Small intestine (tissue), 7 donors: ENCODE results near the gene MAPK13. TPM values are rescaled to one million over a fixed set of nuclear protein-coding genes. Genes with fewer than 3 reads are reported as not detected.
"Not testable (repeated sequence)": the region's sequence is repeated elsewhere in the genome, so short reads cannot be mapped to it uniquely, and the experiment has no call there.

Source experiments
- DNase-seq, 2 donors: peaks; one replicate each; pipeline versions ENCODE4 v3.0.0 to v3.0.0-alpha.2; 2013
- FAIRE-seq: peaks from 2 replicates; lab custom pipeline; 2012; peaks lifted over from hg19 to GRCh38; lab: Jason Lieb, UNC
- H3K27ac ChIP-seq, 3 donors: one replicate each; pipeline ENCODE4 v1.5.1; 2013; ENCODE audit warnings: low read length in 2 of 3, mild to moderate bottlenecking in 2 of 3, control low read depth in 1 of 3, inconsistent platforms in 1 of 3, low read depth in 1 of 3, moderate library complexity in 1 of 3
- H3K27me3 ChIP-seq, 3 donors: one replicate each; pipeline ENCODE4 v1.6.1; 2013; ENCODE audit warnings: low read length in 3 of 3, inconsistent platforms in 1 of 3; ENCODE audit not compliant: control insufficient read depth in 3 of 3, insufficient read depth in 3 of 3
- H3K36me3 ChIP-seq, 3 donors: one replicate each; pipeline ENCODE4 v1.6.1; 2013; ENCODE audit warnings: low read length in 3 of 3, inconsistent platforms in 1 of 3, low read depth in 1 of 3, mild to moderate bottlenecking in 1 of 3, moderate library complexity in 1 of 3; ENCODE audit not compliant: control insufficient read depth in 3 of 3, insufficient read depth in 2 of 3
- H3K4me1 ChIP-seq, 3 donors: one replicate each; pipeline ENCODE4 v1.6.1; 2013; ENCODE audit warnings: low read length in 2 of 3, inconsistent platforms in 1 of 3, low read depth in 1 of 3, mild to moderate bottlenecking in 1 of 3, moderate library complexity in 1 of 3; ENCODE audit not compliant: control insufficient read depth in 3 of 3, insufficient read depth in 2 of 3
- H3K4me3 ChIP-seq, 3 donors: one replicate each; pipeline ENCODE4 v1.5.1; 2013; ENCODE audit warnings: low read length in 3 of 3, control low read depth in 1 of 3, inconsistent platforms in 1 of 3, low read depth in 1 of 3, mild to moderate bottlenecking in 1 of 3, moderate library complexity in 1 of 3
- H3K9me3 ChIP-seq, 2 donors: one replicate each; pipeline ENCODE4 v1.6.1; 2013; ENCODE audit warnings: low read depth in 1 of 2, low read length in 1 of 2; ENCODE audit not compliant: control insufficient read depth in 2 of 2, insufficient read depth in 1 of 2
- WGBS, 3 donors: extraction: QIAGEN DNeasy Blood & Tissue Kit; methylation state at CpG; one replicate each; pipeline ENCODE4 v1.1.7; 2013; 5-methylcytosine and 5-hydroxymethylcytosine counted together
- polyA plus RNA-seq, 4 donors: library from polyadenylated mRNA; stranded (reverse) in 3 of 4; unstranded in 1 of 4; fragments of 200-250 nt in 3 of 4; fragments of 120-200 nt in 1 of 4; gene quantifications; one replicate each; pipeline versions ENCODE4 v1.2.1 to v1.2.3, GENCODE V29; 2013
- donor health status: healthy with polysubstance abuse.
- donor health status: control.
- donor health status: control.
- donor health status: Bipolar disorder and iron deficiency.
- donor health status: healthy.

MAPK13 gene
- polyA plus RNA-seq, 4 donors: 86.7 to 161 (median 102) TPM

GRCh38 chr6:36120979-36121786 lies 9.1 kb upstream of the MAPK13 start:
- Histone ChIP-seq H3K27ac (peak overlapping the region; percentile 61 to 87 (median 82)), H3K4me1 (peaks cover 3 to 48% (median 4%) of the 10 kb centered on the region in 3 donors), H3K9me3 (no peaks in the 10 kb centered on the region), H3K36me3 (peaks cover 0 to 14% (median 0%) of the 10 kb centered on the region in 3 donors), H3K4me3 (no peak overlapping the region), H3K27me3 (no peaks in the 10 kb centered on the region)
- WGBS, 3 donors: 19 to 27% (median 26%) methylated on average over 13 of the region's 13 CpGs
- FAIRE-seq (no peak), DNase-seq (peak; percentile 80 to 81)

GRCh38 chr6:36121787-36122494 lies 8.4 kb upstream of the MAPK13 start:
- WGBS, 3 donors: 77 to 90% (median 85%) methylated on average over 4 of the region's 4 CpGs
- Histone ChIP-seq H3K27ac (peak overlapping the region; percentile 34 to 87 (median 61)), H3K4me1 (peaks cover 3 to 48% (median 4%) of the 10 kb centered on the region in 3 donors), H3K9me3 (no peaks in the 10 kb centered on the region), H3K4me3 (no peak overlapping the region), H3K36me3 (peaks cover 0 to 13% (median 0%) of the 10 kb centered on the region in 3 donors), H3K27me3 (no peaks in the 10 kb centered on the region)
- FAIRE-seq (no peak), DNase-seq (no peak)

GRCh38 chr6:36122495-36123269 lies 7.6 kb upstream of the MAPK13 start:
- Histone ChIP-seq H3K27ac (no peak overlapping the region), H3K4me3 (no peak overlapping the region), H3K36me3 (peaks cover 0 to 10% (median 0%) of the 10 kb centered on the region in 3 donors), H3K9me3 (no peaks in the 10 kb centered on the region), H3K27me3 (no peaks in the 10 kb centered on the region), H3K4me1 (peaks cover 3 to 50% (median 4%) of the 10 kb centered on the region in 3 donors)
- FAIRE-seq (no peak), DNase-seq (no peak)
- 79 to 87% (median 84%) methylated on average over 11 of the region's 11 CpGs for WGBS, 3 donors

GRCh38 chr6:36123270-36124139 lies 6.8 kb upstream of the MAPK13 start:
- Histone ChIP-seq H3K27ac (no peak overlapping the region), H3K4me1 (peaks cover 0 to 42% (median 4%) of the 10 kb centered on the region in 3 donors), H3K27me3 (no peaks in the 10 kb centered on the region), H3K36me3 (peaks cover 0 to 8% (median 0%) of the 10 kb centered on the region in 3 donors), H3K4me3 (no peak overlapping the region), H3K9me3 (no peaks in the 10 kb centered on the region)
- FAIRE-seq (no peak), DNase-seq (peak; percentile 87 to 94)
- WGBS, 3 donors: 40 to 49% (median 44%) methylated on average over 8 to 10 of the region's 10 CpGs

GRCh38 chr6:36124346-36124745 lies 6.0 kb upstream of the MAPK13 start:
- FAIRE-seq, H3K27ac ChIP-seq, H3K27me3 ChIP-seq, H3K9me3 ChIP-seq, DNase-seq, H3K4me3 ChIP-seq, H3K36me3 ChIP-seq: not testable (repeated sequence)
- 66 to 84% (median 68%) methylated on average over 8 of the region's 8 CpGs for WGBS, 3 donors
- H3K4me1 ChIP-seq: peaks cover 0 to 39% (median 4%) of the 10 kb centered on the region in 3 donors

GRCh38 chr6:36124881-36125280 lies 5.4 kb upstream of the MAPK13 start:
- 80 to 90% (median 88%) methylated on average over 3 of the region's 3 CpGs for WGBS, 3 donors
- no peaks in the 10 kb centered on the region for H3K9me3 ChIP-seq
- H3K4me3 ChIP-seq: no peak overlapping the region
- H3K27me3 ChIP-seq: no peaks in the 10 kb centered on the region
- H3K4me1 ChIP-seq: peaks cover 0 to 41% (median 4%) of the 10 kb centered on the region in 3 donors
- no peak for FAIRE-seq
- no peak overlapping the region for H3K27ac ChIP-seq
- no peak for DNase-seq
- peaks cover 0 to 5% (median 0%) of the 10 kb centered on the region in 3 donors for H3K36me3 ChIP-seq

GRCh38 chr6:36125575-36125974 lies 4.7 kb upstream of the MAPK13 start:
- FAIRE-seq (no peak), DNase-seq (no peak)
- no peaks in the 10 kb centered on the region for H3K27me3 ChIP-seq
- no peak overlapping the region for H3K4me3 ChIP-seq
- WGBS, 3 donors: 77 to 83% (median 79%) methylated on average over 7 to 8 of the region's 8 CpGs
- no peaks in the 10 kb centered on the region for H3K9me3 ChIP-seq
- no peak overlapping the region for H3K27ac ChIP-seq
- H3K4me1 ChIP-seq: peaks cover 0 to 41% (median 4%) of the 10 kb centered on the region in 3 donors
- H3K36me3 ChIP-seq: peaks cover 0 to 5% (median 0%) of the 10 kb centered on the region in 3 donors
